SIG-M5 treated with dmso at 0.1 percent for 504 hours (cell line): ENCODE measurements around the gene RNF38.
"Not testable (repeated sequence)": the region's sequence is repeated elsewhere in the genome, so short reads cannot be mapped to it uniquely, and the experiment has no call there.

Source experiments
- DNase-seq: peaks from one replicate; lab custom pipeline; 2025; ENCODE audit not compliant: unreplicated experiment; lab: John Stamatoyannopoulos, UW

RNF38 gene

GRCh38 chr9:36399980-36400331, at the start of gene RNF38:
Gene RNF38, minus strand, starts transcription at chr9:36400269. Its CDS starts 161 bp downstream, at chr9:36400108.
- no peak for DNase-seq

GRCh38 chr9:36448555-36448954, 48.5 kb upstream of the RNF38 start:
- DNase-seq, result not testable (repeated sequence)

DNA sequence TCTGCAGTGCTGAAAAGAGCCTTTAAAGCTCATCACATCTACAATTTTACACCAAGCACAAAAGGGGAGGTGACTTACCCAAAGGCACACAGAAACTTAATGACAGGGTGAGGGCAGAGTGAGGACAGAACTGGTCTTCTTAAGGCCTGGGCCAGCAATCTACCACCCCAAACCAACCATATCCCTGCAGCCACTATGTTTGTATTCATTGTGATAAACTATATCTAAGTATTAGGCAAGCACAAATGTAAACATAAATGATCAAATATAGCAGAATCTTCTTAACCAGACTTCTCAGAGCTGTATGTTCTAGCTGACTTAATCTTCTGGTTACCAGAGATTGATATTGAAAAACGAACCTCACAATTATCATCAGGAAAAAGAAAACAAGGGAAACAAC, 47.9 kb upstream of the RNF38 start:
- no peak for DNase-seq

DNA sequence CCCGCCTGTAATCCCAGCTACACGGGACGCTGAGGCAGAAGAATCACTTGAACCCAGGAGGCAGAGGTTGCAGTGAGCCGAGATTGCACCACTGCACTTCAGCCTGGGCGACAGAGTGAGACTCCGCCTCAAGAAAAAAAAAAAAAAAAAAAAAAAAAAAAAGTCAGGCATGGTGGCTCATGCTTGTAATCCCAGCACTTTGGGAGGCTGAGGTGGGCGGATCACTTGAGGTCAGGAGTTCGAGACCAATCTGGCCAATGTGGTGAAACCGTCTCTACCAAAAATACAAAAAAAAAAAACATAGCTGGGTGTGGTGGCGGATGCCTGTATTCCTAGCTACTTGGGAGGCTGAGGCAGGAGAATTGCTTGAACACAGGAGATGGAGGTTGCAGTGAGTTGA, 46.6 kb upstream of the RNF38 start:
- not testable (repeated sequence) for DNase-seq

- no peak for DNase-seq
Observed at GRCh38 chr9:36445800-36446361, 45.8 kb upstream of the RNF38 start.

DNA sequence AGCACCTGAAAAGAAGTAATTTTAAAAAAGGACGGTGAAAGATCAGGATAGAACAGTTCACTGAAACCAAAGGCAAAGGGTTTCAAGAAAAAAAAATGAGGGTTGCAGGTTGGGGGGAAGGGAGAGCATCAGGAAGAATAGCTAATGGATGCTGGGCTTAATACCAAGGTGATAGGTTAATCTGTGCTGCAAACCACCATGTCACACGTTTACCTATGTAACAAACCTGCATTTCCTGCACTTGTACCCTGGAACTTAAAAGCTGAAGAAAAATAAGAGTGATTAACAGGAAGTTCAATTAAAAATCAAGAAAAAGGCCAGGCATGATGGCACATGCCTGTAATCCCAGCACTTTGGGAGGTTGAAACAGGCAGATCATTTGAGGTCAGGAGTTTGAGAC, 44.1 kb upstream of the RNF38 start:
- DNase-seq, result no peak

DNA sequence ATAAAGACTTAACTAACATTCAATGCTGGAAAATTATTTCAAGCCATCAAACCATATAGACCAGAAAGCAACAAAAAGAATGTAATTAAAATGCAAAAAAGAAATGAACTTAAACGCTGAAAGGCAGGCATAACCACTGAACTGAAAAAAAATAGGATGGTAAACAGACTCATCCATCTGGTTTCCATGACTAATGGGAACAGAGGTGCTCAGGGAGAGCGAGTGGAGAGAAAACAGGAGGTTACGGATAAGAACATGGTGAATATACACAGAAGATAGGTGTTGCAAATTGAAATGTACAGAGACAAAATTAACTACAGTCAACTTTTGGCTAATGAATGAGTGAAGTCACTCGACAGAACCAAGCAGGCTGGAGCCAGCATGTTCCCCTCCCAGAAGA, 43.5 kb upstream of the RNF38 start:
- DNase-seq, result no peak

- DNase-seq, result no peak
Observed at GRCh38 chr9:36442710-36443109, 42.6 kb upstream of the RNF38 start.

DNA sequence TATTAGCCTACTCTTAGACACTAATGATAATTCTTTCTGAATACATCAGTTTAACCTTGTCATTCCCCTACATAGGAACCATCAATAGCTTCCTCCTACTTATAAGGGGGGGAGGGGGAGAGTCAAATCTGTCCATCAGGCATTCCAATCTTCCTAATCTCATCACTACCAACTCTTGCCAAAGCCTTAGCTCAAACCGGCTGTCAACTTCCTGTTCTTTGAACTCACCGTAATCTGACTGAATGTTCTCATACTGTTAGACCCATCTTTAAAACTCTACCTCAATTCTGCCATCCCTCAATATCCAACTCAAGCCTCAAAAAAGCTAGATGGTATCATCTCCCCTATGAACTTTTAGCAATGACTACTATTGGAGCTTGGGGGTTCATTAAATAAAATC, 41.9 kb upstream of the RNF38 start:
- DNase-seq, result no peak

DNA sequence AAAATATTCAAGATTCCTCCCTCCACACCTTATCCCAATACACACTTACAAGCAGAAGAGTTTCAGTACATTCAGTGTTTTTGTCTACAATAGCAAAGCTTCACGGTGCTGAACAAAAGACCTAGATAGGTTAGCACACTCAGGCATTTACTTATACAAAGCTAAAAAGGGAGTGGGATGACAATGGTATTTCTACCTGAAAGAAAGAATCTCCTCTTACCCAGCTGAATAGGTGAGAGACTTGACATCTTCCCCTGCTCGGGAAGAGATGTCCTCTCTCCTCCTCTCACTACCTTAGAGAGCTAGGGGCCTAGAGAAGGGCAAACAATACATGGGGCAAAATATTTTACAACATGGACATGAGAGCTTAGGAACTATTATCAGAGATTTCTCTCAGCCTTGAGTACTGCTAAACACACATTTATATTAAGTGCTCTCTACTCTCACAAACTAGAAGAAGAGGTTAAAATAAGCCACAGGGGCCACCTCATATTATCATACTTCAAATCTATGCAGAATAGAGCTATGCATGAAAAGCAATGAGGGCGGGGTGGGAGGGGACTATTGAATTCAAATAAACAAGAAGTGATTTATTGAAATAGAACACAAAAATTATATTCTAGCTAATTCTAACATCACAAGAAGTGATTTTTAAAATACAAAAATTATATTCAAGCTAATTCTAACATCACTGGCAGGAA, 38.6 kb upstream of the RNF38 start:
- no peak for DNase-seq

- DNase-seq, result no peak
Observed at GRCh38 chr9:36437790-36438189, 37.7 kb upstream of the RNF38 start.

DNA sequence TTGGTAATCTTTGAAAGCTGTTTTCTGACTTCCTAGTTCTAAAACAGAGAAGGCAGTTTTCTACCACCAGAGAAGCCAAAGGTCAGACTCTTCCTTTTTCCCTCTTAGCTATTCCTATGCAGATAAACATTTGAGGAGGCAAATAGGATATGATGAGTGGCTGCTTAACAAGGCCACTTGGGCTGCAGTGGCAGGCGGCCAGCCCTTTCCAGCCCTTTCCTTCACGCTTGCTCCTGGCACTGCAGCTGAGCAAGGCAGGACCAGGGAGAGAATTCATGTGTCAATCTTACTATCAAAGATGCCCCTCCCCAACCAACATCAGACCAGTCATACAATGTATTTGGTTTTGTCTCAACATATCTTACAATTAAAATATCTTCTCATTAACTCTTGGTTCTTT, 36.8 kb upstream of the RNF38 start:
- no peak for DNase-seq

DNA sequence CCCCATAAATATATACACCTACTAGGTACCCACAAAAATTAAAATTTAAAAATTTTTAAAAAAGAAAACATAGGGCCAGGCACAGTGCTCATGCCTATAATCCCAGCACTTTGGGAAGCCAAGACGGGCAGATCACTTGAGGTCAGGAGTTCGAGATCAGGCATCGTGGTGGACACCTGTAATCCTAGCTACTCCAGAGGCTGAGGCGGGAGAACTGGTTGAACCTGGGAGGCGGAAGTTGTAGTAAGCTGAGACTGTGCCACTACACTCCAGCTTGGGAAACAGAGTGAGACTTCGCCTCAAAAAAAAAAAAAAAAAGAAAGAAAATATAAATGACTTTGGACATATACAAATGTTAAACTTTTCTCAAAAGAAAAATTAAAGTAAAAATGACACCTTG, 33.3 kb upstream of the RNF38 start:
- no peak for DNase-seq

- no peak for DNase-seq
Observed at GRCh38 chr9:36431078-36431477, 31.0 kb upstream of the RNF38 start.

GRCh38 chr9:36426945-36427344, 26.9 kb upstream of the RNF38 start:
- no peak for DNase-seq

GRCh38 chr9:36426348-36426747, 26.3 kb upstream of the RNF38 start:
- no peak for DNase-seq

DNA sequence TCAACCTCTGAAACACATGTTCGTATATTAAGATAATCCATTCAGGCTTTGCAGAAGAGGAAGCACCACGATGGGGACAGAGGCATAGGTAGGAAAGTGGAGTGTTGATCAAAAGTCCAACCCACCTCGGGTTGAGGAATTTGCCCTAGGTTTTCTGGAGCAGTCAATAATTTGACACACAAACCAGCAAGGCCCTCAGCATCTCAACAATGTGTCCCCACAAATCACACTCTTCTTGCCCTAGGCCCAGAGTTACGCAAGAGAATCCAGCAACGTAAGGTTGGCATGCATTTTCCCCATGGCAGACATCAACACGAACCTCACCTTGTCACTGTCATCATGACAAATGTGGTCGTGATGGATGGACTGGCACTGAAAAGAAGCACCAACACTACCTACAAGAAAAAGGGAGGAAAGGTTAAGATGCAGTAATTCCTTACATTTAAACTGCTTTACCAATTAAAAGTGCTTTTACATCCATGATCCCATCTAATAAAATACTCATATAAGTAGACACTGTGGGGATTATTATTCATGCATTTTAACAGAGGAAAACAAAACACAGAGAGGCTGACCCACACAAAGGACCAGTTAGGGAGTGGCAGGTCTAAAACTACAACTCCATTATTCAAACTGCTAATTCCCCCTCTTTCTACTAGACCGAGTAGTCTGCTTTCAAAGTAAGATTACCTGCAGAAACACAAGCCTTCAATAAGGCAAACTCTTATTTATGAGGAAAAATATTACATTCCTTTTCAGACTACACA, 24.4 kb upstream of the RNF38 start:
- DNase-seq, result no peak

DNA sequence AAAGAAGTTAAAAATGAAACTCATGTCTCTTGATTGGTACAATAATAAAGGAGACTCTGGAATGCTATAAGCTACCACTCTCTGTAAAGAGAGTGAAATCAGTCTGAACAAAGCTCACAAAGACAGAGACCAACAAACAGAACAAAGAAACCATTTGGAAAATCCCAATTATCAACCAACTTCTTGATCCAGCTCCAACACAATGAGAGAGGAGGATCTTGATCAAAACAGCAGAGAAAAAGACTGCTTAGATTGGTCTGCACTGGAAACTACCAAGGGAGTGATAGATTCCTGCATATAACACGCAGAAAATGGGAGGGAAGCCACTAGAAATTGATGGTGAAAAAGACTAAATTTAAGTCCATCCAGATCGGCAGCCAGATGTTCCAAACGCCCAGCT, 23.1 kb upstream of the RNF38 start:
- DNase-seq, result no peak

DNA sequence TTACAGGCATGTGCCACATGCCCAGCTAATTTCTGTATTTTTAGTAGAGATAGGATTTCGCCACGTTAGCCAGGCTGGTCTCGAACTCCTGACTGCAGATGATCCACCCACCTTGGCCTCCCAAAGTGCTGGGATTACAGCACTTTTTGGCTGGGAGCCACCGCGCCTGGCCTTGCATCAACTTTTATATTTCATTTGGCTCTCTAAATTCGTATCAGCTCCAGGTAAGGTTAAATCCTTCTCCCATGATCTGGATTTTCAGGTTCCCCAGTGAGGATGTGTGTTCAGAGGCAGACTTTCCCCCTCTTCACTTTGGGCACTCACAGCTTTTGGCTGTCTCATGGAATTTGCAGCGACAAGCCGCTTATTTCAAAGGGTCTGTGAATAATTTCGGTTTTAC, 16.8 kb upstream of the RNF38 start:
- no peak for DNase-seq

DNA sequence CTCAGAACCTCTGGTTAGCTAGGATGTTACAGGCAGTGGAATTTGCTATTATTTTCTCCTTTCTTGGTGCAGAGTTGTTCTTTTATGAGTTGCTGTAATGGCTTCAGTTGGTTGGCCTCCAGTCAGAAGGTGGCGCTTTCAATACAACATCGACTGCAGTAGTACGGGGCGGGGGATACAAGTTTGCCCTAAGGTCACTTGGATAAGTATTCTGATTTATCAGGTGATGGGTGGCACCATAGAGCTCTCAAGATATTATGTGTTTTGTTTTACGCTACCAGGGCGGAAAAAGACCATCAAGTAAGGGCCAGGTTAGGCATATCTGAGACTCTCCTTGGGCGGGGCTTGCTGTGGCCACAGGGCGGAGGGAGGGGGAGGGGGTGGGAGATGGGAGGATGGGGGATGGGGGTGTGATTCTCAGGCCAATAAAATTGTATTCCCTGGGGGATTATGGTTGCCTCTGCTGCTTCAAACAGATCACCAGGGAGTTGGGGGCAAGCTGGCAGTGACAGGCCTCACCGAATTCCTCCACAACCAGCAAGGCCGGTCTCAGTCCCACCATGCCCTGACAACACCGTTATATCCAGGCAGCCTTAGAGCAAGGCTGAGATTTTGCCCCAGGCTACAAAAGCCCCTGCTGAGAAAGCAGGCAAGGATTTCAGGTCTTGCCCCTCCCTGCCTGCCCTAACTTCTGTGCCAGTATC, 15.9 kb upstream of the RNF38 start:
- no peak for DNase-seq

DNA sequence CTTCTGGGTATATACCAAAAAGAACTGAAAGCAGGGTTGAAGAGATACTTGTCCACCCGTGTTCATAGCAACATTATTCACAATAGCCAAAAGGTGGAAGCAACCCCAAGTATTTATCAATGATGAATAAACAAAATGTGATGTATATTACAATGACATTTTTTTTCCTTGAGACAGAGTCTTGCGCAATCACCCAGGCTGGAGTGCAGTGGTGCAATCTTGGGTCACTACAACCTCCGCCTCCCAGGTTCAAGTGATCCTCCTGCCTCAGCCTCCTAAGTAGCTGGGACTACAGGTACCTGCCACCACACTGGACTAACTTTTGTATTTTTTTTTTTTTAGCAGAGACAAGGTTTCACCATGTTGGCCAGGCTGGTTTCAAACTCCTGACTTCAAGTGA, 11.3 kb upstream of the RNF38 start:
- not testable (repeated sequence) for DNase-seq

GRCh38 chr9:36409076-36409475, 9.0 kb upstream of the RNF38 start:
- DNase-seq, result not testable (repeated sequence)
